Adipose tissue (tissue), 3 donors: ENCODE data around the gene ZSWIM5. TPM values are rescaled to one million over a fixed set of nuclear protein-coding genes. Genes with fewer than 3 reads are reported as not detected.
"Not testable (repeated sequence)": the region's sequence is repeated elsewhere in the genome, so short reads cannot be mapped to it uniquely, and the experiment has no call there.

ENCODE experiments used
- H3K27ac ChIP-seq: one replicate; pipeline ENCODE4 v1.5.1; 2013; ENCODE audit warnings: low read depth, low read length
- WGBS, 3 donors: extraction: QIAGEN DNeasy Blood & Tissue Kit; methylation state at CpG; one replicate each; pipeline ENCODE4 v1.1.7; 2013; 5-methylcytosine and 5-hydroxymethylcytosine counted together
- polyA plus RNA-seq, 3 donors: library from polyadenylated mRNA; stranded (reverse); fragments of 200-250 nt; gene quantifications; one replicate each; pipeline ENCODE4 v1.2.3, GENCODE V29; 2013
- donor health status: healthy with polysubstance abuse.
- donor health status: Bipolar disorder and iron deficiency.
- donor health status: healthy.

Gene ZSWIM5
- polyA plus RNA-seq, 3 donors: 0.45 to 1.5 (median 0.51) TPM

GRCh38 chr1:45001011-45001481 lies 205.4 kb downstream of the ZSWIM5 start:
- 43 to 52% (median 47%) methylated on average over 7 of the region's 7 CpGs for WGBS, 3 donors
- H3K27ac ChIP-seq: no peak overlapping the region

- 81 to 89% (median 83%) methylated on average over 3 of the region's 3 CpGs for WGBS, 3 donors
- H3K27ac ChIP-seq: no peak overlapping the region
Observed at GRCh38 chr1:44999232-44999631, 207.2 kb downstream of the ZSWIM5 start.

GRCh38 chr1:44995467-44996238 lies 210.8 kb downstream of the ZSWIM5 start:
- 93 to 96% (median 96%) methylated on average over 7 of the region's 7 CpGs for WGBS, 3 donors
- no peak overlapping the region for H3K27ac ChIP-seq

GRCh38 chr1:44994309-44994898 lies 212.0 kb downstream of the ZSWIM5 start:
- 58 to 70% (median 64%) methylated on average over 7 of the region's 7 CpGs for WGBS, 3 donors
- no peak overlapping the region for H3K27ac ChIP-seq

GRCh38 chr1:44988531-44989156 lies 217.8 kb downstream of the ZSWIM5 start:
- WGBS, 3 donors: 89 to 95% (median 93%) methylated on average over 24 of the region's 24 CpGs
- no peak overlapping the region for H3K27ac ChIP-seq

DNA sequence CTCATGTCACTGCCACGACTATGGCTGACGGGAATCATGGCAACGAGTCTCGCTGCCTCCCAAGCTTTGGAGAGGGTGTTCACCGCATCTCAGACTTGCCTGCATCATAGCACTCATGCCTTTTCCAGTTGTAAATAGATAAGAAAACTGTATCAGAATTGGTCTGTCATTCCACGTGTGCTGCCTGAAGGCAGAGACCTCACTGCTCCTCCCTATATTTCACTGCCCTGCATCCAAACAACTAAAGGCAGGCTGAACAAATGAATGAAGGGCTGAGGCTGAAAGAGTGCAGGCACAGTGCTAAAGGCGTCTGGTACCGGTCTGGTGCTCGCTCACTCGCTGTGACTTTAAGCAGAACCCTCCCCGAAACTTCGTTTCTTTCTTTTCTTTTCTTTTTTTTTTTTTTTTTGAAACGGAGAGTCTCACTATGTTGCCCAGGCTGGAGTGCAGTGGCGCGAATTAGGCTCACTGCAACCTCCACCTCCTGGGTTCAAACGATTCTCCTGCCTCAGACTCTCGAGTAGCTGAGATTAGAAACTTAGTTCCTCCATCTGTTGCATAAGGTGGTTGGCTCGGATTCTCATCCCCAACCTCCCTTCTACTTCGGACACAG lies 220.6 kb downstream of the ZSWIM5 start:
- H3K27ac ChIP-seq: no peak overlapping the region
- WGBS, 3 donors: 3 to 9% (median 6%) methylated on average over 19 of the region's 19 CpGs

DNA sequence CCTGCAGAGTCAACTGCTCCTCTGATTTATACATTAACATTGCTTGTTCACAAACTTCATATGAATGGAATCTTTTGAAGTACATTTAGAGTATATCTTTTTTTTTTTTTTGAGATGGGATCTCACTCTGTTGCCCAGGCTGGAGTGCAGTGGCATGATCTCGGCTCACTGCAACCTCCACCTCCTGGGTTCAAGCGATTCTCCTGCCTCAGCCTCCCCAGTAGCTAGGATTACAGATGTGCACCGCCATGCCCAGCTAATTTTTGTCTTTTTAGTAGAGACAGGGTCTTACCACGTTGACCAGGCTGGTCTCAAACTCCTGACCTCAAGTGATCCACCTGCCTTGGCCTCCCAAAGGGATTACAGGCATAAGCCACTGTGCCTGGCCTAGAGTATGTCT lies 229.0 kb downstream of the ZSWIM5 start:
- WGBS, 3 donors: 98 to 99% (median 99%) methylated on average over 4 of the region's 4 CpGs
- H3K27ac ChIP-seq: not testable (repeated sequence)

GRCh38 chr1:44976252-44976651 lies 230.2 kb downstream of the ZSWIM5 start:
- 98 to 100% (median 98%) methylated on average over 2 of the region's 2 CpGs for WGBS, 3 donors
- H3K27ac ChIP-seq: no peak overlapping the region

- 88 to 95% (median 93%) methylated on average over 1 of the region's 1 CpG for WGBS, 3 donors
- no peak overlapping the region for H3K27ac ChIP-seq
Observed at GRCh38 chr1:44973645-44974044, 232.8 kb downstream of the ZSWIM5 start.

DNA sequence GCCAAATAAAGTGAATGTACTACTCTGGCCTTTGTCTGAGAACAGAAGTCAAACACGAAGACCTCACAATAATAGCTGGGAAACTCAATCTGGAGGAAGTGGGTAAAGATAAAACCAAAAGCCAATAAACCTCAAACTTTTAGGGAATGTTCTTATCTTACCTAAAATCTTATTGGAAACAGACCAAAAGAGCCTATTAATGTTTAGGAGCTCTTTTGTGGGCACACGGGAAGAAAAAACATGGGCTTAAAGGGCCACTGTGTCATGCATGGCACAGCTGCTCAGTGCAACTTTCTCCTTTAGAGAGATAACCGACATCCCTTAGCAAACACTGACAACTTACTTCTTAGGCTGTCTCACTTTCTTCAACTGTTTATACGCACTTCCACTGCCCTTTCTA lies 236.1 kb downstream of the ZSWIM5 start:
- WGBS, 3 donors: 48 to 61% (median 56%) methylated on average over 4 of the region's 4 CpGs
- no peak overlapping the region for H3K27ac ChIP-seq

Other genes with a start within 250 kb of the ZSWIM5 start
- gene EIF2B3, start 220.0 kb downstream of the ZSWIM5 start, polyA plus RNA-seq: 10 to 100 TPM; 13.5 to 28.0 (median 17.7) TPM
- 10 to 100 TPM; 32.6 to 45.7 (median 34.2) TPM for gene HECTD3, start 195.3 kb downstream of the ZSWIM5 start, polyA plus RNA-seq
- gene UROD, start 194.4 kb downstream of the ZSWIM5 start, polyA plus RNA-seq: 100 to 1,000 TPM in 2 of 3 donors, 10 to 100 TPM in 1; 34.7 to 104 (median 101) TPM
- 1 to 10 TPM in 1 of 3 donors, under 1 TPM in 2; 0.22 to 1.3 (median 0.62) TPM for gene HPDL, start 120.3 kb upstream of the ZSWIM5 start, polyA plus RNA-seq
- gene TOE1, start 133.6 kb upstream of the ZSWIM5 start, polyA plus RNA-seq: 1 to 10 TPM; 4.6 to 9.8 (median 6.9) TPM
- 10 to 100 TPM in 2 of 3 donors, 1 to 10 TPM in 1; 8.9 to 18.3 (median 11.2) TPM for gene MUTYH, start 133.8 kb upstream of the ZSWIM5 start, polyA plus RNA-seq